ENCODE data around the gene SPACA7.

SPACA7 gene

DNA sequence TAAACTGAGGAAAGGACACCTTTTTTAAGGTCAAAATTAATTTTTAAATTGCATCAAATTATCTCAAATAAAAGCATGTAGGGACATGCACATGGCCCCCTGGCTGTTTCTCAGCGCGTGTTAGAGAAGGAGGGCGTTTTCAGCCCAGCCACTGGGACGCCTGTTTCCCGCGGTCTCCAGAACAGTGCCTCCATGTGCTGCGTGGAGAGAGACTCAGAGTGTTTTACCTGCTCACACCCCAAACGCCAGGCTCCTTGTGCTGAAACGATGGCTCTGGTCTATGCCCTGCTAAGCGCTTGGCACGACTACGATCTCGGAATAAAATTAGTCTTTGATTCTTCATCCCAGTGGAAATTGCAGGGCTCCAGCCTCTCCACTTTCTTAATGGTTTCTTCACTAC, 20.0 kb upstream of the SPACA7 start:
- no peak overlapping the region for H3K4me3 ChIP-seq (ENCODE audit: low read depth in 1 of 2, low read length in 1 of 2)
- no peaks in the 10 kb centered on the region for H3K9me3 ChIP-seq
- no peaks in the 10 kb centered on the region for H3K27me3 ChIP-seq
- H3K27ac ChIP-seq: no peak overlapping the region
- no peaks in the 10 kb centered on the region for H3K36me3 ChIP-seq
- TF ChIP-seq, protein P1, sequence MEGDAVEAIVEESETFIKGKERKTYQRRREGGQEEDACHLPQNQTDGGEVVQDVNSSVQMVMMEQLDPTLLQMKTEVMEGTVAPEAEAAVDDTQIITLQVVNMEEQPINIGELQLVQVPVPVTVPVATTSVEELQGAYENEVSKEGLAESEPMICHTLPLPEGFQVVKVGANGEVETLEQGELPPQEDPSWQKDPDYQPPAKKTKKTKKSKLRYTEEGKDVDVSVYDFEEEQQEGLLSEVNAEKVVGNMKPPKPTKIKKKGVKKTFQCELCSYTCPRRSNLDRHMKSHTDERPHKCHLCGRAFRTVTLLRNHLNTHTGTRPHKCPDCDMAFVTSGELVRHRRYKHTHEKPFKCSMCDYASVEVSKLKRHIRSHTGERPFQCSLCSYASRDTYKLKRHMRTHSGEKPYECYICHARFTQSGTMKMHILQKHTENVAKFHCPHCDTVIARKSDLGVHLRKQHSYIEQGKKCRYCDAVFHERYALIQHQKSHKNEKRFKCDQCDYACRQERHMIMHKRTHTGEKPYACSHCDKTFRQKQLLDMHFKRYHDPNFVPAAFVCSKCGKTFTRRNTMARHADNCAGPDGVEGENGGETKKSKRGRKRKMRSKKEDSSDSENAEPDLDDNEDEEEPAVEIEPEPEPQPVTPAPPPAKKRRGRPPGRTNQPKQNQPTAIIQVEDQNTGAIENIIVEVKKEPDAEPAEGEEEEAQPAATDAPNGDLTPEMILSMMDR (IDR thresholded peaks at IDR 0.05): no peak
- H3K4me1 ChIP-seq (ENCODE audit: control insufficient read depth in 1 of 2, insufficient read depth in 1 of 2, low read depth in 1 of 2, low read length in 1 of 2): no peaks in the 10 kb centered on the region

DNA sequence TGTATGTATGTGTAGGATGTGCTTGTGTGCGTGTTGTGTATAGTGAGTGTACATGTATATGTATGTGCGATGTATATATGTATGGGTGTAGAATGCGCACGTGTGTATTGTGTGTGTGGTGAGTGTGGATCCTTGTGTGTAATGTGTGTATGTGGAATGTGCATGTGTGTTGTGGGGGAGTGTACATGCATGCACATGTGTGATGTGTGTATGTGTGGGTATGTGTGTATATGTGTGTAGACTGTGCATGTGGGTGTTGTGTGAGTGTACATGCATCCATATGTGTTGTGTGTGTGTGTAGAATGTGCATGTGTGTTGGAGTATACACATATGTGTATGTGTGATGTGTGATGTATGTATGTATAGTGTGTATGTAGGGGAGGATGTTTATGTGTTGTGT, 18.0 kb upstream of the SPACA7 start:
- Histone ChIP-seq H3K27ac (no peak overlapping the region), H3K4me3 (ENCODE audit: low read depth in 1 of 2, low read length in 1 of 2) (no peak overlapping the region), H3K9me3 (no peaks in the 10 kb centered on the region), H3K36me3 (no peaks in the 10 kb centered on the region), H3K27me3 (no peaks in the 10 kb centered on the region), H3K4me1 (ENCODE audit: control insufficient read depth in 1 of 2, insufficient read depth in 1 of 2, low read depth in 1 of 2, low read length in 1 of 2) (no peaks in the 10 kb centered on the region)
- TF ChIP-seq, protein P1 (IDR thresholded peaks at IDR 0.05): no peak

DNA sequence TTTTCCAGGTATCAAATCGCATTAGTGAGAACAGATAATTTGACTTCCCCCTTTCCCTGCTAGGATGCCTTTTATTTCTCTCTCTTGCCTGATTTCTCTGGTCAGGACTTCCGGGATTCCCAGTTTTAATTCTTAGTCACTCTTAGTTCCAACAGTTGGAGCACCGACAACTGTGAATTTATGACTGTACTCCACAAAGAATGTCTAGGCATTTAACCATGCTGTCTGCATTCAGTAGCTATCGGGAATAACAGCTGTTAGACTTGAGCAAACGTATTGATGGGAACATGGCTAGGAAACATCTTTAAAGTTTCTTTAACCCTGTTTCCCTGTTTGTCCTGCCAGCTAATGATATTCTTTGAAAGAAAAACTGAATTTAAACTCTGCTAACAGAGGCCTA, 14.1 kb upstream of the SPACA7 start:
- TF ChIP-seq, protein P1 (IDR thresholded peaks at IDR 0.05): no peak
- H3K27me3 ChIP-seq: no peaks in the 10 kb centered on the region
- no peaks in the 10 kb centered on the region for H3K36me3 ChIP-seq
- no peak overlapping the region for H3K4me3 ChIP-seq (ENCODE audit: low read depth in 1 of 2, low read length in 1 of 2)
- H3K27ac ChIP-seq: no peak overlapping the region
- no peaks in the 10 kb centered on the region for H3K4me1 ChIP-seq (ENCODE audit: control insufficient read depth in 1 of 2, insufficient read depth in 1 of 2, low read depth in 1 of 2, low read length in 1 of 2)
- H3K9me3 ChIP-seq: peaks cover 5% of the 10 kb centered on the region

DNA sequence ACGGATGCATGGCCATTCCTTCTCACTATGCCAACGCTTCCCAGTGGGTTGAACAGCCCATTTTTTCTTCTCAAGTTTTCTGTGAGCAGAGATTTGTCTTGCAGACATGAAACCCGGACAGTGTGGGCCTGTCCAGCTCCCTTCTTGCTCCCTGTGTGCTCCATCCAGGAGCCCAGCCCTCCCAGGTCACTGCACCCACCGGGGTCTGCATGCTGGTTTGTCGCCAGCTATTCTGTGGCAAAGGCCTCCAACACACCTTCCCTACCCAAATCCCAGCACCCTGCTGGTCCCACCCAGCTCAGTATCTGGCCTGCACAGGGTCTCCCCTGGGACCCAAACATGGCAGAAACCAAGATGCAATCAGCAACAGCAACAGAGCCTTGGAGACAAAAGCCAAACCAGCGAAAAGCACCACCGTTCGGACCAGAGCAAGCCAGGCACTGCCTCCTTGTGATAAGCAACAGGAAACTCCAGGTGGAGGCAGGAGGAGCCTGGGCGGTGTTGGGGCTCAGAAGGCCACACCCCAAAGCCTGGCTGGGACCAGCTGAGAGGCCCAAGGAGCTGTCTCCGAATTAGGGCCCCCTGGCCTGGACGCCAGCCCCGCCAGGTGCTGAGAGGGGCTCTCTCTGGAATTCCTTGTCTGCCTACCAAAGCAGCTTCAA, 12.2 kb upstream of the SPACA7 start:
- H3K9me3 ChIP-seq: peaks cover 5% of the 10 kb centered on the region
- H3K27ac ChIP-seq: no peak overlapping the region
- TF ChIP-seq, protein P1 (IDR thresholded peaks at IDR 0.05): no peak
- H3K4me1 ChIP-seq (ENCODE audit: control insufficient read depth in 1 of 2, insufficient read depth in 1 of 2, low read depth in 1 of 2, low read length in 1 of 2): no peaks in the 10 kb centered on the region
- H3K4me3 ChIP-seq (ENCODE audit: low read depth in 1 of 2, low read length in 1 of 2): no peak overlapping the region
- H3K27me3 ChIP-seq: no peaks in the 10 kb centered on the region
- H3K36me3 ChIP-seq: no peaks in the 10 kb centered on the region

DNA sequence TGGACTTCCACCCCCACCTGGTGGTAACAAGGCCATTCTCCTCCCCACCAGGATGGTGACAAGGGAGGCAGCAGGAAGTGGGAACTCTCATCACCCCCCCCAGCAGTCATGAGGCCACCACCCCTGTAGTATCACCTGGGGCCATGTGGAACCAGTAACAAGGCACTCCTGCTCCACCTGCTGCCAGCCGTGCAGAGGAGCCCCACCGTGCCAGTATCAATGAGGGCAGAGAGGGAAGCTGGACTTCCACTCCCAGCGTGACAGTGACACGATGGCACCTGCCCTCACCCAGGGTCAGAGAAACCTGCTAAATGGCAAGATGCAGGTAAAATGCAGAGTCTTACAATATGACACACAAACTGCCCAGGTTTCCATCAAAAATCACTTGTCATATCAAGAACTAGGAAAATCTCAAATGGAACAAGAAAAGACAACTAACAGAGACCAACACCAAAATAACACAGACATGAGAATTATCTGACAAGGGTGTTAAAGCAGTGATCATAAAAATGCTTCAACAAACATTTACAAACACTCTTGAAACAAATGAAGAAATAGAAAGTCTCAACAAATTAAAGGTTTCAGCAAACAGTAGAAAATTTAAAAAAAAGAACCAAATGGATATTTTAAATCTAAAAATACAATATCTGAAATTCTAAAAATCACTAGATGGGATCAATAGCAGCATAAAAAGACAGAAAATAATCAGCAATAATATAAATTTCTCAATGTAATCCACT, 9.1 kb upstream of the SPACA7 start:
- H3K27ac ChIP-seq: no peak overlapping the region
- peaks cover 5% of the 10 kb centered on the region for H3K9me3 ChIP-seq
- TF ChIP-seq, protein P1 (IDR thresholded peaks at IDR 0.05): no peak
- H3K4me3 ChIP-seq (ENCODE audit: low read depth in 1 of 2, low read length in 1 of 2): no peak overlapping the region
- H3K36me3 ChIP-seq: no peaks in the 10 kb centered on the region
- H3K4me1 ChIP-seq (ENCODE audit: control insufficient read depth in 1 of 2, insufficient read depth in 1 of 2, low read depth in 1 of 2, low read length in 1 of 2): no peaks in the 10 kb centered on the region
- no peaks in the 10 kb centered on the region for H3K27me3 ChIP-seq
